SK-N-SH (cell line): ENCODE measurements around the gene NCAPH2. TPM values are rescaled to one million over a fixed set of nuclear protein-coding genes. Genes with fewer than 3 reads are reported as not detected.

Experiments
- CTCF ChIA-PET: fragments of 300-600, 350-600 bp; formaldehyde crosslinking; extraction: SDS; loops from one replicate; lab custom pipeline; 2021; lab: Yijun Ruan, JAX
- POLR2A ChIA-PET: fragments of 350-600 bp; sonication (Branson Sonifier 250); formaldehyde crosslinking; extraction: SDS; loops from one replicate; lab custom pipeline; 2020; ENCODE audit warnings: antibody characterized with exemption, inconsistent platforms; lab: Yijun Ruan, JAX
- DNase-seq: peaks from one replicate; pipeline ENCODE4 v3.0.0; 2012
- H2AFZ ChIP-seq: fragments of 200-600 bp; sonication (generic); 2 replicates; pipeline ENCODE4 v1.8.1; 2016; ENCODE audit warnings: antibody characterized with exemption, mild to moderate bottlenecking, low read depth
- H3F3A ChIP-seq: fragments of 200-600 bp; sonication (generic); replicated peaks from 2 replicates; pipeline ENCODE3; 2016; ENCODE audit warnings: antibody characterized with exemption, mild to moderate bottlenecking; ENCODE audit not compliant: insufficient read depth
- H3K27ac ChIP-seq, 2 experiments: fragments of 200-500 bp in 1 of 2; fragments of 200-600 bp in 1 of 2; sonication (Bioruptor generic) in 1 of 2; sonication (generic), shearing (Covaris generic) in 1 of 2; 2 replicates each; pipeline versions ENCODE4 v1.5.1 to v1.6.1; 2014 to 2016; ENCODE audit warnings: low read depth in 2 of 2, inconsistent platforms in 1 of 2, low read length in 1 of 2, mild to moderate bottlenecking in 1 of 2, mixed read lengths in 1 of 2
- H3K27me3 ChIP-seq: fragments of 200-600 bp; sonication (generic), shearing (Covaris generic); 2 replicates; pipeline ENCODE4 v1.6.1; 2016; ENCODE audit warnings: mixed run types; ENCODE audit not compliant: insufficient read depth
- H3K36me3 ChIP-seq, 2 experiments: fragments of 200-500 bp in 1 of 2; fragments of 200-600 bp in 1 of 2; sonication (Bioruptor generic) in 1 of 2; sonication (generic) in 1 of 2; replicated peaks in 1 of 2; 2 replicates each; pipeline versions ENCODE3 to v1.5.1; 2014 to 2016; ENCODE audit warnings: low read length in 1 of 2, mild to moderate bottlenecking in 1 of 2; ENCODE audit not compliant: insufficient read depth in 2 of 2, control insufficient read depth in 1 of 2
- H3K4me1 ChIP-seq, 2 experiments: fragments of 200-500 bp in 1 of 2; fragments of 200-600 bp in 1 of 2; sonication (Bioruptor generic) in 1 of 2; sonication (generic), shearing (Covaris generic) in 1 of 2; 2 replicates each; pipeline versions ENCODE4 v1.5.1 to v1.6.1; 2014 to 2016; ENCODE audit warnings: low read depth in 1 of 2, low read length in 1 of 2, mixed run types in 1 of 2; ENCODE audit not compliant: insufficient read depth in 2 of 2, control insufficient read depth in 1 of 2
- H3K4me2 ChIP-seq: fragments of 200-600 bp; sonication (generic), shearing (Covaris generic); 2 replicates; pipeline ENCODE4 v1.6.1; 2017; ENCODE audit warnings: mixed run types
- H3K4me3 ChIP-seq, 2 experiments: fragments of 200-500 bp in 1 of 2; fragments of 200-600 bp in 1 of 2; sonication (Bioruptor generic) in 1 of 2; sonication (generic), shearing (Covaris generic) in 1 of 2; 2 replicates each; pipeline versions ENCODE4 v1.5.1 to v1.8.1; 2014 to 2016; ENCODE audit warnings: low read depth in 2 of 2, inconsistent platforms in 1 of 2, low read length in 1 of 2, mild to moderate bottlenecking in 1 of 2, mixed read lengths in 1 of 2, moderate library complexity in 1 of 2
- H3K79me2 ChIP-seq: fragments of 200-600 bp; sonication (generic); 2 replicates; pipeline ENCODE4 v1.8.1; 2017; ENCODE audit warnings: mild to moderate bottlenecking; ENCODE audit not compliant: insufficient read depth
- H3K9ac ChIP-seq: fragments of 200-600 bp; sonication (generic); 2 replicates; pipeline ENCODE4 v1.6.1; 2017; ENCODE audit warnings: mixed run types
- H3K9me2 ChIP-seq: fragments of 200-600 bp; sonication (generic); 2 replicates; pipeline ENCODE4 v1.6.1; 2017; ENCODE audit warnings: mixed run types
- H3K9me3 ChIP-seq: fragments of 200-600 bp; sonication (generic); 2 replicates; pipeline ENCODE4 v1.6.1; 2017; ENCODE audit warnings: mixed run types, mild to moderate bottlenecking, moderate library complexity
- H4K20me1 ChIP-seq: fragments of 200-600 bp; sonication (generic); 2 replicates; pipeline ENCODE4 v1.6.1; 2017; ENCODE audit warnings: mild to moderate bottlenecking, mixed run types; ENCODE audit not compliant: insufficient read depth
- EP300 ChIP-seq, 2 experiments: IDR thresholded peaks; 2 replicates each; pipeline versions ENCODE4 v1.4.0 to v1.6.1; 2012; ENCODE audit warnings: borderline replicate concordance in 1 of 2, low read depth in 1 of 2, low read length in 1 of 2
- EZH2phosphoT487 ChIP-seq: fragments of 200-600 bp; sonication (generic); IDR thresholded peaks from 2 replicates; pipeline ENCODE4 v1.6.1; 2017; ENCODE audit warnings: low read depth, mixed run types, mild to moderate bottlenecking, antibody characterized with exemption, moderate library complexity, borderline replicate concordance
- FOSL2 ChIP-seq: IDR thresholded peaks from 2 replicates; pipeline ENCODE4 v1.4.0; 2012; ENCODE audit warnings: low read depth, mild to moderate bottlenecking, moderate library complexity, borderline replicate concordance
- JUND ChIP-seq: IDR thresholded peaks from 2 replicates; pipeline ENCODE4 v1.4.0; 2012
- MEF2A ChIP-seq: IDR thresholded peaks from 2 replicates; pipeline ENCODE4 v1.4.0; 2012; ENCODE audit warnings: low read depth, borderline replicate concordance
- MXI1 ChIP-seq: IDR thresholded peaks from 2 replicates; pipeline ENCODE4 v1.6.1; 2012; ENCODE audit warnings: mild to moderate bottlenecking, low read depth, low read length, improper control_type of control experiment
- NFIC ChIP-seq: IDR thresholded peaks from 2 replicates; pipeline ENCODE4 v1.4.0; 2012; ENCODE audit warnings: borderline replicate concordance
- POLR2AphosphoS5 ChIP-seq: IDR thresholded peaks from 2 replicates; pipeline ENCODE4 v1.6.1; 2012; ENCODE audit warnings: low read depth, low read length
- RAD21 ChIP-seq: IDR thresholded peaks from 2 replicates; pipeline ENCODE4 v1.6.1; 2012; ENCODE audit warnings: mild to moderate bottlenecking, low read length
- RCOR1 ChIP-seq: fragments of 150-350 bp; IDR thresholded peaks from 2 replicates; pipeline ENCODE4 v1.6.1; 2017; ENCODE audit warnings: antibody characterized with exemption, low read length
- SMC3 ChIP-seq: IDR thresholded peaks from 2 replicates; pipeline ENCODE4 v1.6.1; 2012; ENCODE audit warnings: low read depth, low read length, improper control_type of control experiment
- TEAD4 ChIP-seq: IDR thresholded peaks from 2 replicates; pipeline ENCODE4 v1.4.0; 2012; ENCODE audit warnings: mild to moderate bottlenecking, borderline replicate concordance; ENCODE audit not compliant: insufficient read depth
- WGBS: methylation state at CpG from one replicate; pipeline ENCODE4 v1.1.6; 2017; ENCODE audit warnings: low lambda C conversion rate; 5-methylcytosine and 5-hydroxymethylcytosine counted together
- polyA plus RNA-seq, 3 experiments: library from polyadenylated mRNA; depleted of rRNA; stranded (reverse); fragments of >200 nt; gene quantifications; 2 replicates each; pipeline ENCODE4 v1.2.3, GENCODE V29; 2012
- TF ChIP-seq, protein P1 (sequence below): IDR thresholded peaks from 2 replicates; pipeline ENCODE4 v1.4.0; 2012; ENCODE audit warnings: low read depth
- TF ChIP-seq, protein P2 (sequence below): fragments of 150-350 bp; IDR thresholded peaks from 2 replicates; pipeline ENCODE4 v1.6.1; 2017; ENCODE audit warnings: antibody characterized with exemption, low read length, low read depth, borderline replicate concordance
- TF ChIP-seq, protein P3 (sequence below): fragments of 150-350 bp; IDR thresholded peaks from 2 replicates; pipeline ENCODE4 v1.6.1; 2016; ENCODE audit warnings: mild to moderate bottlenecking, low read depth, low read length
- TF ChIP-seq, protein P4 (sequence below): IDR thresholded peaks from 2 replicates; pipeline ENCODE4; 2012

The NCAPH2 gene
- polyA plus RNA-seq, 1 of the 3 experiments (the other 2 are of a cell fraction), result 22.4 TPM

DNA sequence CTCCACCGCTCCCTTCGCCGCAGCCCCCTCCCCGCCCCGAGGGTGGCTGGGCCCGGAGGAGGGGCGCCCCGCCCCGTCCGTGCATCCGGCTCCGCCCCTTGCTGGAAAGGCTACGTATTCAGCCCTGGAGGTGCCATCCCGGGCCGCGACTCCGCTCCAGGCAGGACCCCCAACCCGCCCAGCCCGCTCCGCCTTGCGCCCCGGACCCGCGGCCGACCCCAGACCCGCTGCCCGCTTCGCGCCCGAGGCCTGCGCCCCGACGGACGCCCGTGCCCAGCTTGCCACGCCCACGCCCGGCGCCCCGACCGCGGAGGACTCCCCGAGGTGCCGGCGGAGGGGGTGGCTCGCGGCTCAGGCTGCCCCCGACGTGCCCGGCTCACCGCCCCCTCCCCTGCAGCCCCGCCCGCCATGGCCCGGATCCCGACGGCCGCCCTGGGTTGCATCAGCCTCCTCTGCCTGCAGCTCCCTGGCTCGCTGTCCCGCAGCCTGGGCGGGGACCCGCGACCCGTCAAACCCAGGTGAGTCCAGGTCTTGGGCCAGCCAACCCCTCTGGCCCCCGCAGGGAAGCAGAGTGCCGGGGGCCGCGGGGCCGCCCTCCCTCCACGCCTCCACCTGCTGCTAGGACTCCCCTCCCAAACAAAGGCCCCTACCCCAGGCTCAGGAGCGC lies 26.5 kb upstream of the NCAPH2 start, which contains the start of gene ADM2:
Gene ADM2, plus strand, starts transcription at position 104 of the 667 bp plus-strand sequence. Its CDS starts 305 bp downstream, at position 409.
- H4K20me1 ChIP-seq, result no peaks in the 10 kb centered on the region
- peak; percentile 91 for DNase-seq
- POLR2A ChIA-PET, result interaction anchor here (1.8 kb wide), 1 partner anchor 44 kb away, joined by 5 read pairs; the partner anchor contains the start of gene SCO2
- CTCF ChIA-PET, result interaction anchor here (0.6 to 1.0 kb wide), 2 partner anchors 10 to 146 kb away, joined by 3 read pairs; no protein-coding TSS in a partner anchor
- peak within 1 kb of the TSS; percentile 55 for H3K4me2 ChIP-seq
- H3K36me3 ChIP-seq, result no peaks in the 10 kb centered on the region
- TF ChIP-seq, protein P1, sequence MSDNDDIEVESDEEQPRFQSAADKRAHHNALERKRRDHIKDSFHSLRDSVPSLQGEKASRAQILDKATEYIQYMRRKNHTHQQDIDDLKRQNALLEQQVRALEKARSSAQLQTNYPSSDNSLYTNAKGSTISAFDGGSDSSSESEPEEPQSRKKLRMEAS, result no peak
- TF ChIP-seq TEAD4 (no peak), FOSL2 (no peak), EZH2phosphoT487 (no peak), MXI1 (no peak), RCOR1 (no peak), POLR2AphosphoS5 (no peak)
- TF ChIP-seq, protein P2, sequence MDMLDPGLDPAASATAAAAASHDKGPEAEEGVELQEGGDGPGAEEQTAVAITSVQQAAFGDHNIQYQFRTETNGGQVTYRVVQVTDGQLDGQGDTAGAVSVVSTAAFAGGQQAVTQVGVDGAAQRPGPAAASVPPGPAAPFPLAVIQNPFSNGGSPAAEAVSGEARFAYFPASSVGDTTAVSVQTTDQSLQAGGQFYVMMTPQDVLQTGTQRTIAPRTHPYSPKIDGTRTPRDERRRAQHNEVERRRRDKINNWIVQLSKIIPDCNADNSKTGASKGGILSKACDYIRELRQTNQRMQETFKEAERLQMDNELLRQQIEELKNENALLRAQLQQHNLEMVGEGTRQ, result no peak
- TF ChIP-seq, protein P3, sequence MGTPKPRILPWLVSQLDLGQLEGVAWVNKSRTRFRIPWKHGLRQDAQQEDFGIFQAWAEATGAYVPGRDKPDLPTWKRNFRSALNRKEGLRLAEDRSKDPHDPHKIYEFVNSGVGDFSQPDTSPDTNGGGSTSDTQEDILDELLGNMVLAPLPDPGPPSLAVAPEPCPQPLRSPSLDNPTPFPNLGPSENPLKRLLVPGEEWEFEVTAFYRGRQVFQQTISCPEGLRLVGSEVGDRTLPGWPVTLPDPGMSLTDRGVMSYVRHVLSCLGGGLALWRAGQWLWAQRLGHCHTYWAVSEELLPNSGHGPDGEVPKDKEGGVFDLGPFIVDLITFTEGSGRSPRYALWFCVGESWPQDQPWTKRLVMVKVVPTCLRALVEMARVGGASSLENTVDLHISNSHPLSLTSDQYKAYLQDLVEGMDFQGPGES, result no peak
- TF ChIP-seq, all 33 proteins: peak for 0
- WGBS, result 56% methylated on average over 15 of the region's 70 CpGs
- Histone ChIP-seq H3K27me3 (peaks cover 10% of the 10 kb centered on the region; the same call in 1 of the 2 replicates), H3K27ac (no peak within 1 kb of the TSS), H3F3A (no peaks in the 10 kb centered on the region), H3K9ac (no peak within 1 kb of the TSS), H3K4me1 (peaks cover 0 to 2% of the 10 kb centered on the region in 2 experiments; a peak in 1 of 4 replicates), H3K9me3 (no peaks in the 10 kb centered on the region), H2AFZ (no peak within 1 kb of the TSS), H3K4me3 (peak within 1 kb of the TSS; percentile 44 to 48), H3K79me2 (no peaks in the 10 kb centered on the region), H3K9me2 (no peaks in the 10 kb centered on the region)

DNA sequence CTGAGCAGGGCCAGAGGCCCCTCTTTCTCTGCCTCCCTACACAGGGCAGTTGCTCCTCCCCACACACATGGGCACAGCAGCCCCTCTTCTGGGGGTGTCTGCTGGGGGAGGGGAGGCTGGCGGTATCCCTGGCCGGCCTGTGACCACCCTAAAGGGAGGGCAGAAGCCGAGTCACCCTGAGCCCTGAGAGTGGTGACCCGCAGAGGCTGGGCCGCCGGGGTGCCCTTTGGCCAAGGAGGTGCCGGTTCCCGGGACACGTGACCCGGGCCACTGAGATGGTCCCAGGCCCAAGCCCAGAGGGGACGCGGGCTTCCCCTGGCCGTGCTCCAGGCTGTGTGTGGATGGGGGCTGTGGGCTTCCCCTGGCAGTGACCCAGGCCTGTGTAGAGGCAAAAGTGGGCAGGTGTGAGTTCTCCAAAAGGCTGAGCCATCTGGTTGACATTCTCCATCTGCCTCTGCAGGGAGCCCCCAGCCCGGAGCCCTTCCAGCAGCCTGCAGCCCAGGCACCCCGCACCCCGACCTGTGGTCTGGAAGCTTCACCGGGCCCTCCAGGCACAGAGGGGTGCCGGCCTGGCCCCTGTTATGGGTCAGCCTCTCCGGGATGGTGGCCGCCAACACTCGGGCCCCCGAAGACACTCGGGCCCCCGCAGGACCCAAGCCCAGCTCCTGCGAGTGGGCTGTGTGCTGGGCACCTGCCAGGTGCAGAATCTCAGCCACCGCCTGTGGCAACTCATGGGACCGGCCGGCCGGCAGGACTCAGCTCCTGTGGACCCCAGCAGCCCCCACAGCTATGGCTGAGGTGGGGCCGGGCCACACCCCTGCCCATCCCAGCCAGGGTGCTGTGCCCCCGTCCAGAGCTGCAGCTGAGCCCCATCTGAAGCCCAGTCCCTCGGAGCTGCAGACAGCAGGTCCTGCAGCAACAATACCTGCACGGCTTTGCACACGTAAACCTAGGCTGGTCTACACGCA lies 25.6 kb upstream of the NCAPH2 start:
- H3K27ac ChIP-seq, result no peak overlapping the region
- no peaks in the 10 kb centered on the region for H3F3A ChIP-seq
- CTCF ChIA-PET, result interaction anchor here (0.6 kb wide), 1 partner anchor 145 kb away, joined by 3 read pairs; no protein-coding TSS in a partner anchor
- DNase-seq, result no peak
- H3K4me1 ChIP-seq, result peaks cover 0 to 2% of the 10 kb centered on the region in 2 experiments; a peak in 1 of 4 replicates
- H3K9ac ChIP-seq, result no peak overlapping the region
- no peaks in the 10 kb centered on the region for H4K20me1 ChIP-seq
- H3K36me3 ChIP-seq, result no peaks in the 10 kb centered on the region
- peaks cover 10% of the 10 kb centered on the region; the same call in 1 of the 2 replicates for H3K27me3 ChIP-seq
- H3K79me2 ChIP-seq, result no peaks in the 10 kb centered on the region
- 94% methylated on average over 7 of the region's 35 CpGs for WGBS
- POLR2A ChIA-PET, result no interaction called here
- no peaks in the 10 kb centered on the region for H3K9me2 ChIP-seq
- no peak overlapping the region for H2AFZ ChIP-seq
- H3K4me3 ChIP-seq, result peak overlapping the region; percentile 44 to 48
- H3K4me2 ChIP-seq, result peak overlapping the region; percentile 55
- no peaks in the 10 kb centered on the region for H3K9me3 ChIP-seq
- TF ChIP-seq JUND (no peak), SMC3 (no peak), RAD21 (no peak), POLR2AphosphoS5 (no peak), MXI1 (no peak), NFIC (no peak), EP300 (IDR thresholded peaks at IDR 0.05; ENCODE audit: borderline replicate concordance in 1 of 2, low read depth in 1 of 2, low read length in 1 of 2) (no peak), MEF2A (no peak), FOSL2 (no peak)
- TF ChIP-seq, protein P4, sequence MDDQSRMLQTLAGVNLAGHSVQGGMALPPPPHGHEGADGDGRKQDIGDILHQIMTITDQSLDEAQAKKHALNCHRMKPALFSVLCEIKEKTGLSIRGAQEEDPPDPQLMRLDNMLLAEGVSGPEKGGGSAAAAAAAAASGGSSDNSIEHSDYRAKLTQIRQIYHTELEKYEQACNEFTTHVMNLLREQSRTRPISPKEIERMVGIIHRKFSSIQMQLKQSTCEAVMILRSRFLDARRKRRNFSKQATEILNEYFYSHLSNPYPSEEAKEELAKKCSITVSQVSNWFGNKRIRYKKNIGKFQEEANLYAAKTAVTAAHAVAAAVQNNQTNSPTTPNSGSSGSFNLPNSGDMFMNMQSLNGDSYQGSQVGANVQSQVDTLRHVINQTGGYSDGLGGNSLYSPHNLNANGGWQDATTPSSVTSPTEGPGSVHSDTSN, result no peak
